PC-3 (cell line): ENCODE data around the gene C1orf116. TPM values are rescaled to one million over a fixed set of nuclear protein-coding genes. Genes with fewer than 3 reads are reported as not detected.

ENCODE experiments used
- ATAC-seq: fragments of 200-7000 bp; cut with Tn5 transposase; 2 replicates; pipeline ENCODE4 v1.9.1; 2020; ENCODE audit warnings: mild to moderate bottlenecking, moderate library complexity
- BruUV-seq: library from RNA; stranded (reverse); fragments of 400-500 nt; replicated peaks from 2 replicates; lab custom pipeline; 2021; lab: Mats Ljungman, UMichigan
- CTCF ChIA-PET: fragments of 300-600 bp; sonication (Branson Sonifier 250); formaldehyde crosslinking; loops from one replicate; lab custom pipeline; 2022; ENCODE audit warnings: antibody characterized with exemption; lab: Charles Lee
- POLR2A ChIA-PET: fragments of 300-600 bp; sonication (Branson Sonifier 250); formaldehyde crosslinking; loops from one replicate; lab custom pipeline; 2022; ENCODE audit warnings: antibody characterized with exemption; ENCODE audit not compliant: unreplicated experiment; lab: Charles Lee
- DNase-seq: peaks from one replicate; pipeline ENCODE4 v3.0.0-alpha.2; 2015
- H2AFZ ChIP-seq: fragments of 300-600 bp; sonication (generic); 2 replicates; pipeline ENCODE4 v1.6.0; 2016; ENCODE audit warnings: antibody characterized with exemption, low read length
- H3F3A ChIP-seq: fragments of 300-600 bp; sonication (generic); one replicate; pipeline ENCODE4 v1.6.0; 2017; ENCODE audit warnings: antibody characterized with exemption, low read length, control low read depth, mild to moderate bottlenecking; ENCODE audit not compliant: unreplicated experiment
- H3K27ac ChIP-seq: fragments of 300-600 bp; sonication (generic); 2 replicates; pipeline ENCODE4 v1.5.1; 2016; ENCODE audit warnings: mild to moderate bottlenecking, low read length
- H3K27me3 ChIP-seq: fragments of 300-600 bp; sonication (generic); 2 replicates; pipeline ENCODE4 v1.6.1; 2016; ENCODE audit warnings: low read length, mixed read lengths
- H3K36me3 ChIP-seq: fragments of 300-600 bp; sonication (generic); 2 replicates; pipeline ENCODE4 v1.6.1; 2016; ENCODE audit warnings: low read depth, mixed run types, low read length, mixed read lengths
- H3K4me1 ChIP-seq: fragments of 300-600 bp; sonication (generic); 2 replicates; pipeline ENCODE4 v1.5.1; 2016; ENCODE audit warnings: low read length; ENCODE audit not compliant: insufficient read depth
- H3K4me2 ChIP-seq: fragments of 300-600 bp; sonication (generic); 2 replicates; pipeline ENCODE4 v1.6.0; 2016; ENCODE audit warnings: low read length
- H3K4me3 ChIP-seq: fragments of 300-600 bp; sonication (generic); 2 replicates; pipeline ENCODE4 v1.5.1; 2016; ENCODE audit warnings: mild to moderate bottlenecking, low read length, mixed read lengths
- H3K79me2 ChIP-seq: fragments of 300-600 bp; sonication (generic); 2 replicates; pipeline ENCODE4 v1.6.1; 2017; ENCODE audit warnings: low read length, mixed read lengths
- H3K9ac ChIP-seq: fragments of 300-600 bp; sonication (generic); 2 replicates; pipeline ENCODE4 v1.6.0; 2016; ENCODE audit warnings: mild to moderate bottlenecking, low read length
- H3K9me2 ChIP-seq: fragments of 300-600 bp; sonication (generic); replicated peaks from 2 replicates; pipeline ENCODE4 v1.6.1; 2016; ENCODE audit warnings: mixed run types, low read length, mixed read lengths
- H3K9me3 ChIP-seq: fragments of 300-600 bp; sonication (generic); 2 replicates; pipeline ENCODE4 v1.6.1; 2016; ENCODE audit warnings: low read length, mixed read lengths
- H4K20me1 ChIP-seq: fragments of 300-600 bp; sonication (generic); 2 replicates; pipeline ENCODE4 v1.6.1; 2016; ENCODE audit warnings: low read length, mixed read lengths
- CTCF ChIP-seq: fragments of 300-600 bp; sonication (generic); conservative IDR thresholded peaks from 2 replicates; pipeline ENCODE4 v1.5.1; 2017; ENCODE audit warnings: antibody characterized with exemption, low read depth, mild to moderate bottlenecking, low read length
- EZH2 ChIP-seq: fragments of 300-600 bp; sonication (generic); IDR thresholded peaks from one replicate; pipeline ENCODE4 v1.6.1; 2017; ENCODE audit warnings: antibody characterized with exemption, mild to moderate bottlenecking, low read length; ENCODE audit not compliant: unreplicated experiment
- EZH2phosphoT487 ChIP-seq: fragments of 300-600 bp; sonication (generic); IDR thresholded peaks from 2 replicates; pipeline ENCODE4 v1.6.1; 2018; ENCODE audit warnings: mild to moderate bottlenecking, antibody characterized with exemption, low read length, borderline replicate concordance
- intact Hi-C: fragments of 100-400 bp; cut with micrococcal nuclease; formaldehyde crosslinking; loops from 2 replicates; pipeline ENCODE4 v1.9.0; 2023
- total RNA-seq: library from RNA; depleted of rRNA; stranded (reverse); fragments of >200 nt; gene quantifications from 2 replicates; pipeline ENCODE4 v1.2.3, GENCODE V29; 2014

The C1orf116 gene
- total RNA-seq, 1 experiment from 2014 or later = 34.9 TPM

GRCh38 chr1:207055386-207056001 is 22.9 kb upstream of the C1orf116 start:
- H3K4me2 ChIP-seq = peak overlapping the region; percentile 89
- H3K4me1 ChIP-seq = peaks cover 40% of the 10 kb centered on the region
- CTCF ChIA-PET = interaction anchor here (0.5 kb wide), 1 partner anchor 33 kb away, joined by 4 read pairs; no protein-coding TSS in a partner anchor
- intact Hi-C loops = loop anchor here (10.0 kb wide), 2 partner anchors 371 to 421 kb away; partner anchors contain the start of genes DYRK3 and MAPKAPK2
- no TSS peak for BruUV-seq
- POLR2A ChIA-PET = interaction anchor here (0.6 kb wide), 2 partner anchors 23 to 1771 kb away, joined by 4 to 8 read pairs; partner anchors contain the start of gene C1orf116
- no peaks in the 10 kb centered on the region for H3K9me3 ChIP-seq
- no peaks in the 10 kb centered on the region for H3K27me3 ChIP-seq
- H3K27ac ChIP-seq = no peak overlapping the region
- TF ChIP-seq EZH2phosphoT487 (no peak), CTCF (no peak), EZH2 (no peak)
- no peak overlapping the region for H2AFZ ChIP-seq
- no peaks in the 10 kb centered on the region for H3K9me2 ChIP-seq
- DNase-seq (no peak), ATAC-seq (no peak)
- no peaks in the 10 kb centered on the region for H4K20me1 ChIP-seq
- H3K79me2 ChIP-seq = peaks cover 43% of the 10 kb centered on the region
- H3F3A ChIP-seq = peaks cover 11% of the 10 kb centered on the region
- no peak overlapping the region for H3K9ac ChIP-seq
- no peak overlapping the region for H3K4me3 ChIP-seq
- H3K36me3 ChIP-seq = peaks cover 12% of the 10 kb centered on the region; the same call in 1 of the 2 replicates

- peak overlapping the region; percentile 78; the same call in 1 of the 2 replicates for H3K4me3 ChIP-seq
- H3K9me3 ChIP-seq = no peaks in the 10 kb centered on the region
- H2AFZ ChIP-seq = no peak overlapping the region
- H3K4me2 ChIP-seq = peak overlapping the region; percentile 89
- ATAC-seq = no peak
- BruUV-seq = no TSS peak
- peaks cover 42% of the 10 kb centered on the region for H3K4me1 ChIP-seq
- H3K27me3 ChIP-seq = no peaks in the 10 kb centered on the region
- CTCF ChIA-PET = interaction anchor here (0.6 kb wide), 1 partner anchor 12 kb away, joined by 3 read pairs; no protein-coding TSS in a partner anchor
- H3K9ac ChIP-seq = no peak overlapping the region
- TF ChIP-seq CTCF (no peak), EZH2phosphoT487 (no peak)
- POLR2A ChIA-PET = interaction anchor here (0.6 to 2.3 kb wide), 2 partner anchors 24 to 298 kb away, joined by 7 to 81 read pairs; partner anchors contain the start of gene C1orf116
- intact Hi-C loops = loop anchor here (10.0 kb wide), 2 partner anchors 370 to 420 kb away; partner anchors contain the start of genes DYRK3 and MAPKAPK2
- H4K20me1 ChIP-seq = peaks cover 6% of the 10 kb centered on the region
- H3K27ac ChIP-seq = no peak overlapping the region
- no peaks in the 10 kb centered on the region for H3K9me2 ChIP-seq
- H3K36me3 ChIP-seq = peaks cover 6% of the 10 kb centered on the region
- peaks cover 14% of the 10 kb centered on the region for H3F3A ChIP-seq
- peaks cover 53% of the 10 kb centered on the region for H3K79me2 ChIP-seq
- DNase-seq = no peak
Observed at GRCh38 chr1:207054491-207054890, 21.9 kb upstream of the C1orf116 start.
